ENCODE measurements around the gene YTHDF1.

DNA sequence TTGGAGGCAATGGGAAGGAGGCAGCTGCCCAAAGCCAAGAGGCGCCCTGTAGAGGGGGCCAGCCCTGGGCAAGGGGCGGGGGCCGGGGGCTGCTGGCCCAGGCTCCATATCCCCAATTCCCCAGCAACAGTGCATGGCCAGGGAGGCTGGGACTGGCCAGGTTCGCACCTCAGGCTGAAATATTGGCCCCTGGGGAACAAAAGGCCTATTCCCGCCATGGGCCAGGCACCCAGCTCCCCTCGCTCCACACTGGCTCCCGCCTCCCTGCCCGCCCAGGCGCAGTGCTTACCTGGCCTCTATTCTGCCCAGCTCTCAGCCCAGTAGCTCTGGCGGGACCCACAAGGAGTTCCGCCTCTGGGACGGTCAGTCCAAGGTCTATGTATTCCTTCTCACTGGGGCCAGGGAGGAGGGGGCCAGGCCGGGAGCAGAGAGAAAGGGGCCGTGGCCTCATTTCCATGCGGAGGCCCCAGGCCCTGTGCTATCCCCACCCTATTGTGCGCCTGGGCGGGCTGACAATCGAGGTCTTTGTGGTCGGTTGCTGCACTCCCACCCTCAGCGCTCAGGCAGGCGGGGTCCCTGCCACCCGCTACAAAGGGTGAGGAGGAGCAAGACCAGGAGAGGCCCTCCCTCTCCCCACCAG, 42.3 kb downstream of the YTHDF1 start:
- no peak for TF ChIP-seq CTCF (IDR thresholded peaks at IDR 0.05; ENCODE audit: low read depth, low read length)
- no peak for TF ChIP-seq EZH2phosphoT487 (IDR thresholded peaks at IDR 0.05; ENCODE audit: low read depth)

Measured in OCI-LY3 (cell line).